Measurements from ENCODE around the gene PHOSPHO1.
"Not testable (repeated sequence)": the region's sequence is repeated elsewhere in the genome, so short reads cannot be mapped to it uniquely, and the experiment has no call there.

PHOSPHO1 gene

DNA sequence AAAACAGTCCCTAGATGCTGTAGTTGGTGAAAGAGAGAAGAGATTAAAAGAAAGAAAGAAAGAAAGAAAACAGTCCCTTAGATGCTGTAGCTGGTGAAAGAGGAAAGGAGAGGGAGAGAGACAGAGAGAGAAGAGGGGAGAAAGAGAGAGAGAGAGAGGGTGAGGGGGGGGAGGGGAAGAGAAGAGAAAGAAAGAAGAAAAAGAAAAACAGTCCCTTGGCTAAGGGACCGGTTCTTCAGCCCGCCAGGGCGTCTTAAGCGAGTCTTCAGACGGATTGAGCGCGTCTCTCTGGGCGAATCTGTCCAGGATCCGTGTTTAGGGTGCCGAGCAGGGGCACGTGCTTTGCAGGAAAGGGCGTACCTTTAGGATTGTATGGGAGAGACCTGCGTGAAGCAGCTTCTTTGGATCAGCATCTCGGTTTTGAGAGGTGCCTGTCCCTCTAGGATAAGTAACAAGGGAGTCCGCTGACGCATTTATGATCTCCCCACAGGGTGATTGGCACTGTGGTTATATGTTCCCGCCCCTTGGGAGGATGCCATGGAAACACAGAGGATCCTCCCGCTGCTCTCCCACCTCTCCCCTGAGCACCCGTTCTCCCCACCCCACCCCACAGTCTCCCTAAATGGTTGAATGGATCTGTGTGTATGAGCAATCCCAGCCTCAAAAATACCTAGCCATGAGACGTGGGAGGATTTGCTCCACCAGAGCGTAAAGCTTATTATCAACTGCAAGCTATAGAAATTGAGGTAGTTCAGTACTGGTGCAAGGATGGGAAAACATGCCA, 36.9 kb downstream of the PHOSPHO1 start:
- DNase-seq: peak in 12 of 14 donors; percentile 5 to 83 (median 32)

DNA sequence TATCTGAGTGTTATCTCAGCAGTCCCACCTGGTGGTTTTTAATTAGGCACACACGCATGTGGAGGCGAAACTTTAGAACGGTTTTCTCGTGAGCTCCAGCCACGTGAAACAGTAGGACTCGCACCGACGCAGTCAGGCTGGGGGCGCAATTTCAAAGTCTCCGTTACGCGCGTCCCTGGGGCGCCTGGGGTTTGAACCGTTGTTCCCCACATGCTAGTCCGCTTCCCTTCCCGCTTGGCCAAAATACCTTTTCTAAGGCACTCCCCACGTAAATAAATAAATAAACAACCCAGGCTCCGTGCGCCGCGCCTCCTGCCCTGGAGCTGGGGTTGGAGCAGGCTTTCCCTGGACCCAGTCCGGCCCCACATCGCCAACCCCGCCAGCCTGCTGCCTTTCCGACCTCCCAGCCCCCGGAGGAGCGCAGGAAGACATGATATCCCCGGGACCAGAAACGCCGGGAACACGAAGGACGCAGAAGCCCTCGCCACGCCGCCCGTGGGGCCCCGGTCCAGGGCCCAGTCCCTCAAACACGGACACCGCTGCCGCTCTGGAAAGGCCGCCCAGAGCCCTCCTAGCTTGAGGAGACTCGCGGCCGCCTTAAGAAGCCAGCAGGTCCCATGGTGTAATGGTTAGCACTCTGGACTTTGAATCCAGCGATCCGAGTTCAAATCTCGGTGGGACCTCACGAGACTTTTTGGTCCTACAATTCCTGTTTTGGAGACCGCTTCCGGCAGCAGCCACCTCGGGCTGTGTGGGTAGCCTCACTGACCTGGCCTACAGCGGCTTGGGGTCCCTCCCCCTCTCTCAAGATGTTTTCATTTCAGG, 38.5 kb downstream of the PHOSPHO1 start:
- DNase-seq: peak; percentile 84 to 99 (median 96)

DNA sequence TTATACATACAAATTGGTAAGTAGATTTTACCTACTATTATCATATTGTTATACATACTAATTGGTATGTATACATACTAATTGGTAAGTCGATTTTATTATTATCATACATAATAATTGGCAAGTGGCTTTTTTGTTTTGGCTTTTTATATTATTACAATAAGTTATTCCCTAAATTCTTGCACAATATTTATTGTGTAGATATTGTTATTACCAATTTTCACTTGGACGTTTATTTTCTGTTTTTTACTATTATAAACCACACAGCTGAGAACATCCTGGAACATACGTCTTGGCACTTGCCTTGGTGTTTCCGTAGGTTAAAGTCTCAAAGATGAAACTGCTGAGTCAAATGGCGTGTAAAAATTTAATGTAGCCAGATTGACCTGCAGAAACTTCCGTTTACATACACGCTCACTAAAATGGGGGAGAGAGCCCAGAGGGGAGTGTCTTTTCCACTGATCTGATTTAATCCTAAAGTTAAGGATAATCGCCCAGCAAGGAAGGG, 39.1 kb downstream of the PHOSPHO1 start:
- no peak for DNase-seq

DNA sequence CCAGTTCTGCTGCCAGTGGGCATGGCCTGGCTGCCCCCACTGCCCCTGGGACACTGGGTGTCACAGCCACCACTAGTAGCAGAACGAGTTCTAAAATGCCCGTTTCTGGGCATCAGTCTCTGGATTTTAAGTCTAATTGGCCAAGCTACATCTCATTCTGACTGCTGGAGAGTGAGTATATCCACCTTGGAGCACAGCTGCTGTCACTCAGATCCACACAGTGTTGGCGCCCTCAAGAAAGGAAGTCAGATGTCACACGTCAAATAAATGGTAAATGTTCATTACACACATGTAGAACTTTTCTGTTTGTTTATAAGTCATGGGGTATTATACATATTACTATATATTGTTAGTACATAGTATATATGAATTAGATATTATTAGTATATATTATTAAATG, 39.7 kb downstream of the PHOSPHO1 start:
- no peak for DNase-seq

DNA sequence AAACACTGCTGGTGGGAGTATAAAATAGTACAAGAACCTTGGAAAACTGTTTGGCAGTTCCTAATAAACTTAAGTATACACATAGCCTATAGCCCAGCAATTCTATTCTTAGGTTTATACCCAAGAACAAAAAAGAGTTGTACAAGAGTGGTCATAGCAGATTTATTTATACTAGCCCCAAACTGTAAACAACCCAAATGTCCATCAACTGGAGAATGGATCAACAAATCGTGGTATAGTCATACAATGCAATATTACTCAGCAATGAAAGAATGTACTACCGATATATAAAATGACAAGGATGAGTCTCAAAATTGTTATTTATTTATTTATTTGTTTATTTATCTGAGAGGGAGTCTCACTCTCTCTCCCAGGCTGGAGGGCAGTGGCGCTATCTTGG, 43.3 kb downstream of the PHOSPHO1 start:
- DNase-seq: no peak

DNA sequence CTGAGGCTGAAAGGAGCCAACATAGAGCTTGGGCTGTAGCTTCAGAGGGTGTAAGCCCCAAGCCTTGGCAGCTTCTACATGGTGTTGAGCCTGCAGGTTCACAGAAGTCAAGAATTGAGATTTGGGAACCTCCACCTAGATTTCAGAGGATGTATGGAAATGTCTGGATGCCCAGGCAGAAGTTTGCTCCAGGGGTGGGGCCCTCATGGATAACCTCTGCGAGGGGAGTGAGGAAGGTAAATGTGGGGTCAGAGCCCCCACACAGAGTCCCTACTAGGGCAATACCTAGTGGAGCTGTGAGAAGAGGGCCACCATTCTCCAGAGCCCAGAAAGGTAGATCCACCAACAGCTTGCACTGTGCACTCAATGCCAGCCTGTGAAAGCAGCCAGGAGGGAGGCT, 45.2 kb downstream of the PHOSPHO1 start:
- DNase-seq: not testable (repeated sequence)

DNA sequence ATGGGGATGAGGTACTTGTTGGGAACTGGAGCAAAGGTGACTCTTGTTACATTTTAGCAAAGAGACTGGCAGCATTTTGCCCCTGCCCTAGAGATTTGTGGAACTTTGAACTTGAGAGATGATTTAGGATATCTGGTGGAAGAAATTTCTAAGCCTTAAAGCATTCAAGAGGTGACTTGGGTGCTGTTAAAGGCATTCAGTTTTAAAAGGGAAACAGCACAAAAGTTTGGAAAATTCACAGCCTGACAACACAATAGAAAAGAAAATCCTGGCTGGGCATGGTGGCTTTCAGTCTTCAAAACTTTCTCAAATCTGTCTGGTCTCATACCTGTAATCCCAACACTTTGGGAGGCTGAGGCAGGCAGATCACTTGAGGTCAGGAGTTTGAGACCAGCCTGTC, 46.1 kb downstream of the PHOSPHO1 start:
- not testable (repeated sequence) for DNase-seq

DNA sequence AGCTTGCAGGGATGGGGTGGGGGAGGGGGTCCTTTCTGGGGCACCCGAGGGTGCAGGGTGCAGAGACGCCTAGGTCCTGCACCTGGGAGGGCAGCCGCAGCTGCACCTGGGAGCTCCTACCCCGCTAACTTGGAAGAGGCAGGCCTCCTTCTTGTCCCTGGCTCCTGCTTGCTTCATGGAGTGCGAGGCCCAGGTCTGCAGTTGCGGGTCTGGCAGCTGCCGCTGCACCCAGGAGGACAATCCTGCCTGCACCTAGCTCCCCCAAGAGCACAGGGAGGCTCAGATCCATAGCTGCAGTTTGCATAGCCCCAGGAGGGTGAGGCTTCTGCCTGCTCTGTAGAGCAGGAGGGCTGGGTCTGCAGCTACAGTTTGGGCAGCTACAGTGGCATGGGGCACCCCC, 46.8 kb downstream of the PHOSPHO1 start:
- DNase-seq: no peak

DNA sequence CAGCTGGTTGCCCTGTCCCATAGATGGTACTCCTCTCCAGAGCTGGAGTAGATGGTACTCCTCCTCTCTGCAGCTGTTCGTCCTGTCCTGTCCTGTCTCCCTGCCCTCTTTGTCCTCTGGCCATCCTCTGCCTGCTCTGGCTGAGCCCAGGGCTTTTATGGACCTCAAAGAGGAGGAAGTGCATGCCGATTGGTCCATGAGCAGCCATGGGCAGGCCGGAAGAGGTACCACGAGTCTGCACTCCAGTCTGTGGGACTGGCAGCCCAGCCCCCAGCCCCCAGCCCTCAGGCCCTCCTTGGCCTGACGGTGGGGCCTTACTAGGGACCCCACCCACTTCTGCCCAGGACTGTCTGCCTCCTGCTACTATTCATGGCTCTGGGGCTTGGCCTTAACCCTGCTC, 47.2 kb downstream of the PHOSPHO1 start:
- no peak for DNase-seq

DNA sequence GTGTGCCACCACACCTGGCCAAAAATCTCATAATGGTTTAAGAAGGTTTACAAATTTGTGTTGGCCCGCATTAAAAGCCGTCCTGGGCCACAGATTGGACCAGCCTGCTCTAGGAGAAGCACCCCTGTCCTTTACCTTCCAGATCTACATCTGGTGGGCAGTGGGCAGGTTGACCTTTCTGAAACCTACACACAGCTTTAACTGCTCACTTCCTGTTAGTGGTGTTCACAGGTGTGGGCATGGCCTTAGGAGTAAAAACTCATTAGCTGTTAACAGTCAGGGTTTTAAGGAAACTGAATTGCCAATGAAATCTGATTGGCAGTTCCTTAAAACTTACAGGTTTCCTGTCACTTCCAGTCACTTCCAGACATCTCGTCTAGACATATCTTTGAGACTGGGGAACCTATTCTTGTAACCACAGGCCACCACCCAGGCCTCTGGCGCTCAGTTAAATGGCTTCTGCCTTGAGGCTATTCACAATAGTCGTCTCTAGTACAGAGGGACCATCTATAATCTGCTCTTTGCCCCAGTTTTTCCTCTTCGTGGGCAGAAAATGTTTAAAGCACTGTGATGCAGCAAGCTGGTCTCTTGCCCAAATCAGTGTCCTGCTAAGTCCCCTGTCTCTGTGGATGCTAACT, 49.5 kb downstream of the PHOSPHO1 start:
- DNase-seq: no peak

DNA sequence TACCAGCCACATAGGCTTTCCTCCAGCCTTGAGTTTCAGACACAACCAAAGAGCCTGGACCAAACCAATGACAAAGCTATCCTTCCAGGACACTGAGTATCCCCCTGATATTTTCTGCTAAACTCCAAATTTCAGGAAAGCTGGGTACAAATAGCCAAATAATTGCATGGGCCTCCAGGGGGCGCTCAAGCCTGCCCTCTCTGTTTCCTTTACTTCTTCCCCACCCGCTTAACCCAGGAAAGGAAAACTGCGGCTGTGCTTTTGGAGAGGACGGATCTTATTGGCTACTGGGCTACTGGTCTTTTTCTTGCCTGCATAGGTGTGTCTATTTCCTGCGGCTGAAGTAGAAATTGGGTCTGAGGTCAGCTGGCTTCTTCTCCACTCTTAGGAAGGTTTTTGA, 50.3 kb downstream of the PHOSPHO1 start:
- DNase-seq: peak in 8 of 14 donors; percentile 0 to 49 (median 12)

DNA sequence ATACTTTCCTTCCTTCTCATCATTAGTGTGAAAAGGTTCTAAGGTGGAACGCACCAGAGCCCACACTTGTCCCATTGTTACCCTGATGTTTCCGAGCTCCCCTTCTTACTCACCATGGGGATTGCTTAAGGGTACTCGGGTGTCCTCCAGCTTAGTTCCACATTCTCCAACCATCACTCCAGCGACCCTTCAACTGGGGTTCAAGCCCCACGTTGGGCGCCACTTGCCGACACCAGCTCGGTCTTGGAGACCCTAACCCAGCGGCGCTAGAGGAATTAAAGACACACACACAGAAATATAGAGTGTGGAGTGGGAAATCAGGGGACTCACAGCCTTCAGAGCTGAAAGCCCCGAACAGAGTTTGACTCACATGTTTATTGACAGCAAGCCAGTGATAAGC, 54.6 kb downstream of the PHOSPHO1 start:
- not testable (repeated sequence) for DNase-seq
